HepG2 (cell line): Measurements from ENCODE around the gene CREBBP. TPM values are rescaled to one million over a fixed set of nuclear protein-coding genes. Genes with fewer than 3 reads are reported as not detected.

Experiments
- EEA1 ChIP-seq: sonication (generic); formaldehyde crosslinking; IDR thresholded peaks from 2 replicates; pipeline ENCODE4 v1.5.1; 2020; ENCODE audit warnings: mild to moderate bottlenecking, missing genetic modification reagents, borderline replicate concordance
- FOXO1 ChIP-seq: sonication (generic); formaldehyde crosslinking; IDR thresholded peaks from 2 replicates; pipeline ENCODE4 v1.4.0; 2020; ENCODE audit warnings: missing genetic modification reagents
- GABPA ChIP-seq, 2 experiments: IDR thresholded peaks; 2 replicates each; pipeline ENCODE4 v1.6.1; 2011 to 2016; ENCODE audit warnings: low read depth in 2 of 2, low read length in 1 of 2, missing biosample characterization in 1 of 2, missing genetic modification characterization in 1 of 2
- JUND ChIP-seq: sonication (generic); formaldehyde crosslinking; IDR thresholded peaks from 2 replicates; pipeline ENCODE4 v1.8.0; 2022; ENCODE audit warnings: mild to moderate bottlenecking, missing genetic modification reagents
- NAIF1 ChIP-seq: sonication (generic); formaldehyde crosslinking; IDR thresholded peaks from 2 replicates; pipeline ENCODE4 v1.5.0; 2020; ENCODE audit warnings: mild to moderate bottlenecking, missing genetic modification reagents, borderline replicate concordance
- ZBTB7A ChIP-seq: sonication (generic); formaldehyde crosslinking; IDR thresholded peaks from 2 replicates; pipeline ENCODE4 v1.8.0; 2022; ENCODE audit warnings: mild to moderate bottlenecking, missing genetic modification reagents
- ZNF138 ChIP-seq: sonication (generic); formaldehyde crosslinking; IDR thresholded peaks from 2 replicates; pipeline ENCODE4 v1.5.0; 2020; ENCODE audit warnings: mild to moderate bottlenecking, low read depth, missing genetic modification reagents
- ZNF160 ChIP-seq: sonication (generic); formaldehyde crosslinking; IDR thresholded peaks from 2 replicates; pipeline ENCODE4 v1.8.0; 2022; ENCODE audit warnings: mild to moderate bottlenecking, inconsistent platforms, missing genetic modification reagents
- ZNF510 ChIP-seq: sonication (generic); formaldehyde crosslinking; IDR thresholded peaks from 2 replicates; pipeline ENCODE4 v1.4.0; 2020; ENCODE audit warnings: low read depth, mild to moderate bottlenecking, missing genetic modification reagents
- ZNF749 ChIP-seq: sonication (generic); formaldehyde crosslinking; IDR thresholded peaks from 2 replicates; pipeline ENCODE4 v1.8.0; 2022; ENCODE audit warnings: mild to moderate bottlenecking, missing genetic modification reagents, moderate library complexity, borderline replicate concordance
- polyA plus RNA-seq, 8 experiments: library from polyadenylated mRNA; depleted of rRNA in 3 of 8; stranded (reverse) in 7 of 8; unstranded in 1 of 8; fragments of >200 nt; fragmentation: Illumina TruSeq in 4 of 8; extraction: Trizol in 4 of 8; gene quantifications; 2 replicates each; pipeline versions ENCODE4 v1.2.1 to v1.2.3, GENCODE V29; 2011 to 2016; ENCODE audit warnings: low read depth in 4 of 8, missing spikeins in 1 of 8, mixed read lengths in 1 of 8; ENCODE audit not compliant: insufficient read depth in 1 of 8
- total RNA-seq, 5 experiments: library from RNA; depleted of rRNA; stranded (reverse); fragments of >200 nt; fragmentation: Illumina TruSeq; extraction: Trizol; gene quantifications; 2 replicates each; pipeline ENCODE4 v1.2.3, GENCODE V29; 2016; ENCODE audit warnings: low read depth in 1 of 5
- TF ChIP-seq, protein P1 (sequence below): fragments of 450-650 bp; IDR thresholded peaks from 2 replicates; pipeline ENCODE4 v1.6.1; 2017; ENCODE audit warnings: mild to moderate bottlenecking
- TF ChIP-seq, protein P2 (sequence below): sonication (generic); formaldehyde crosslinking; IDR thresholded peaks from 2 replicates; pipeline ENCODE4 v1.4.0; 2020; ENCODE audit warnings: missing genetic modification reagents, borderline replicate concordance
- TF ChIP-seq, protein P3 (sequence below): sonication (generic); formaldehyde crosslinking; IDR thresholded peaks from 2 replicates; pipeline ENCODE4 v1.5.0; 2020; ENCODE audit warnings: mild to moderate bottlenecking, missing genetic modification reagents, moderate library complexity
- TF ChIP-seq, protein P4 (sequence below): sonication (generic); formaldehyde crosslinking; IDR thresholded peaks from 2 replicates; pipeline ENCODE4 v1.4.0; 2020; ENCODE audit warnings: low read depth, mild to moderate bottlenecking, missing genetic modification reagents

The CREBBP gene
- total and polyA plus RNA-seq, 2 of the 13 experiments (the other 11 are each of a cell fraction or from before 2014, with no cell fraction given), result 5.3 to 10.4 TPM

DNA sequence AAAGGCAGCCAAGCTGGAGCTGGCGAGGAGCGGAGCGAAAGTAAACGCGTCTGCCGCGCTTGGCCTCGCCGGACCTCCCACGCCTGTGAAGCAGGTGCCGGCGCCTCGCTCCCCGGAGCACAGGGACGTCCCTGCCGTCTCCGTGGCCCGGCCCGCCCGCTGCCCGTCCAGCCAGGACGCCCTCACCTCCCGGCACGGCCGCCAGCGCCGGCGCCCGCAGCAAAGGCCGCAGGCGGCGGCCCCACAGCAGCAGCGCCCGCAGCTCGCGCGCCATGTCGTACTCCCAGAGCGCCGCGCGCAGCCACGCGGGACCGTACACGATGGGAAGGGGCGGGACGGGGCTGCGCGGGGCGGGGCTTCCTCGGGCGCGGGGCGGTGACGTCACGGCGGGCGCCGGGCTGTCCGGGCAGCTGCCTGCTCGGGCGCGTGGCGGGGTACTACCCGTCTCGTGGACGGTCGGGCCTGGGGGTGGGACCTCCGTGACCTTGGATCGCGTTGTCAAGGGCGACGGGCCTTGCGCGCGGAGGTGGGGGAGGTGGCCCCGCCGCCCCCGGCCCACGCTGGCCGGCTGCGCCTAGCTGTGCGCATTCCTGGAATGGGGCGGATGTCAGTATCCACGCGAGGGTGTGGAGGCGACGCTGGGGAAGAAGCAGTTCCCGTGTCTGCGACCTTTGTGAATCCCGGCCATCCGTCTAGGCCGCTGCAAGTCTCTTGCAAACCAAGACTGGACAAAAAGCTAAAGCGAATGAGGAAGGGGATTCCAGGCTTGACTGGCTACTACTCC, 163.1 kb downstream of the CREBBP start, which contains the start of gene TRAP1 (continued):
- no peak for TF ChIP-seq EEA1 (CRISPR knock-in tag)
- TF ChIP-seq JUND, result no peak; the same call in 1 of the 2 replicates
- TF ChIP-seq, protein P1, sequence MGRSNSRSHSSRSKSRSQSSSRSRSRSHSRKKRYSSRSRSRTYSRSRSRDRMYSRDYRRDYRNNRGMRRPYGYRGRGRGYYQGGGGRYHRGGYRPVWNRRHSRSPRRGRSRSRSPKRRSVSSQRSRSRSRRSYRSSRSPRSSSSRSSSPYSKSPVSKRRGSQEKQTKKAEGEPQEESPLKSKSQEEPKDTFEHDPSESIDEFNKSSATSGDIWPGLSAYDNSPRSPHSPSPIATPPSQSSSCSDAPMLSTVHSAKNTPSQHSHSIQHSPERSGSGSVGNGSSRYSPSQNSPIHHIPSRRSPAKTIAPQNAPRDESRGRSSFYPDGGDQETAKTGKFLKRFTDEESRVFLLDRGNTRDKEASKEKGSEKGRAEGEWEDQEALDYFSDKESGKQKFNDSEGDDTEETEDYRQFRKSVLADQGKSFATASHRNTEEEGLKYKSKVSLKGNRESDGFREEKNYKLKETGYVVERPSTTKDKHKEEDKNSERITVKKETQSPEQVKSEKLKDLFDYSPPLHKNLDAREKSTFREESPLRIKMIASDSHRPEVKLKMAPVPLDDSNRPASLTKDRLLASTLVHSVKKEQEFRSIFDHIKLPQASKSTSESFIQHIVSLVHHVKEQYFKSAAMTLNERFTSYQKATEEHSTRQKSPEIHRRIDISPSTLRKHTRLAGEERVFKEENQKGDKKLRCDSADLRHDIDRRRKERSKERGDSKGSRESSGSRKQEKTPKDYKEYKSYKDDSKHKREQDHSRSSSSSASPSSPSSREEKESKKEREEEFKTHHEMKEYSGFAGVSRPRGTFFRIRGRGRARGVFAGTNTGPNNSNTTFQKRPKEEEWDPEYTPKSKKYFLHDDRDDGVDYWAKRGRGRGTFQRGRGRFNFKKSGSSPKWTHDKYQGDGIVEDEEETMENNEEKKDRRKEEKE, result no peak
- TF ChIP-seq, protein P2, sequence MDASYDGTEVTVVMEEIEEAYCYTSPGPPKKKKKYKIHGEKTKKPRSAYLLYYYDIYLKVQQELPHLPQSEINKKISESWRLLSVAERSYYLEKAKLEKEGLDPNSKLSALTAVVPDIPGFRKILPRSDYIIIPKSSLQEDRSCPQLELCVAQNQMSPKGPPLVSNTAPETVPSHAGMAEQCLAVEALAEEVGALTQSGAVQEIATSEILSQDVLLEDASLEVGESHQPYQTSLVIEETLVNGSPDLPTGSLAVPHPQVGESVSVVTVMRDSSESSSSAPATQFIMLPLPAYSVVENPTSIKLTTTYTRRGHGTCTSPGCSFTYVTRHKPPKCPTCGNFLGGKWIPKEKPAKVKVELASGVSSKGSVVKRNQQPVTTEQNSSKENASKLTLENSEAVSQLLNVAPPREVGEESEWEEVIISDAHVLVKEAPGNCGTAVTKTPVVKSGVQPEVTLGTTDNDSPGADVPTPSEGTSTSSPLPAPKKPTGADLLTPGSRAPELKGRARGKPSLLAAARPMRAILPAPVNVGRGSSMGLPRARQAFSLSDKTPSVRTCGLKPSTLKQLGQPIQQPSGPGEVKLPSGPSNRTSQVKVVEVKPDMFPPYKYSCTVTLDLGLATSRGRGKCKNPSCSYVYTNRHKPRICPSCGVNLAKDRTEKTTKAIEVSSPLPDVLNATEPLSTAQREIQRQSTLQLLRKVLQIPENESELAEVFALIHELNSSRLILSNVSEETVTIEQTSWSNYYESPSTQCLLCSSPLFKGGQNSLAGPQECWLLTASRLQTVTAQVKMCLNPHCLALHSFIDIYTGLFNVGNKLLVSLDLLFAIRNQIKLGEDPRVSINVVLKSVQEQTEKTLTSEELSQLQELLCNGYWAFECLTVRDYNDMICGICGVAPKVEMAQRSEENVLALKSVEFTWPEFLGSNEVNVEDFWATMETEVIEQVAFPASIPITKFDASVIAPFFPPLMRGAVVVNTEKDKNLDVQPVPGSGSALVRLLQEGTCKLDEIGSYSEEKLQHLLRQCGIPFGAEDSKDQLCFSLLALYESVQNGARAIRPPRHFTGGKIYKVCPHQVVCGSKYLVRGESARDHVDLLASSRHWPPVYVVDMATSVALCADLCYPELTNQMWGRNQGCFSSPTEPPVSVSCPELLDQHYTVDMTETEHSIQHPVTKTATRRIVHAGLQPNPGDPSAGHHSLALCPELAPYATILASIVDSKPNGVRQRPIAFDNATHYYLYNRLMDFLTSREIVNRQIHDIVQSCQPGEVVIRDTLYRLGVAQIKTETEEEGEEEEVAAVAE, result no peak
- peak; percentile 51; the same call in 1 of the 2 replicates for TF ChIP-seq ZBTB7A (CRISPR knock-in tag)
- no peak for TF ChIP-seq ZNF510 (CRISPR knock-in tag)
- TF ChIP-seq, protein P3, sequence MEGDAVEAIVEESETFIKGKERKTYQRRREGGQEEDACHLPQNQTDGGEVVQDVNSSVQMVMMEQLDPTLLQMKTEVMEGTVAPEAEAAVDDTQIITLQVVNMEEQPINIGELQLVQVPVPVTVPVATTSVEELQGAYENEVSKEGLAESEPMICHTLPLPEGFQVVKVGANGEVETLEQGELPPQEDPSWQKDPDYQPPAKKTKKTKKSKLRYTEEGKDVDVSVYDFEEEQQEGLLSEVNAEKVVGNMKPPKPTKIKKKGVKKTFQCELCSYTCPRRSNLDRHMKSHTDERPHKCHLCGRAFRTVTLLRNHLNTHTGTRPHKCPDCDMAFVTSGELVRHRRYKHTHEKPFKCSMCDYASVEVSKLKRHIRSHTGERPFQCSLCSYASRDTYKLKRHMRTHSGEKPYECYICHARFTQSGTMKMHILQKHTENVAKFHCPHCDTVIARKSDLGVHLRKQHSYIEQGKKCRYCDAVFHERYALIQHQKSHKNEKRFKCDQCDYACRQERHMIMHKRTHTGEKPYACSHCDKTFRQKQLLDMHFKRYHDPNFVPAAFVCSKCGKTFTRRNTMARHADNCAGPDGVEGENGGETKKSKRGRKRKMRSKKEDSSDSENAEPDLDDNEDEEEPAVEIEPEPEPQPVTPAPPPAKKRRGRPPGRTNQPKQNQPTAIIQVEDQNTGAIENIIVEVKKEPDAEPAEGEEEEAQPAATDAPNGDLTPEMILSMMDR (CRISPR knock-in tag), result peak; percentile 8; the same call in 1 of the 2 replicates
- TF ChIP-seq ZNF749 (CRISPR knock-in tag), result peak; percentile 80; the same call in 1 of the 2 replicates
- TF ChIP-seq ZNF160, result no peak
- TF ChIP-seq ZNF138 (CRISPR knock-in tag), result no peak; the same call in 1 of the 2 replicates
- TF ChIP-seq GABPA (IDR thresholded peaks at IDR 0.05; ENCODE audit: low read depth, low read length), result no peak
- no peak for TF ChIP-seq GABPA (CRISPR knock-in tag; IDR thresholded peaks at IDR 0.05; ENCODE audit: low read depth)
- 0 out of 2 replicates have a peak, but pooled peaks have one; percentile 2 for TF ChIP-seq NAIF1
- peak; percentile 26 for TF ChIP-seq FOXO1 (CRISPR knock-in tag)
- TF ChIP-seq, protein P4, sequence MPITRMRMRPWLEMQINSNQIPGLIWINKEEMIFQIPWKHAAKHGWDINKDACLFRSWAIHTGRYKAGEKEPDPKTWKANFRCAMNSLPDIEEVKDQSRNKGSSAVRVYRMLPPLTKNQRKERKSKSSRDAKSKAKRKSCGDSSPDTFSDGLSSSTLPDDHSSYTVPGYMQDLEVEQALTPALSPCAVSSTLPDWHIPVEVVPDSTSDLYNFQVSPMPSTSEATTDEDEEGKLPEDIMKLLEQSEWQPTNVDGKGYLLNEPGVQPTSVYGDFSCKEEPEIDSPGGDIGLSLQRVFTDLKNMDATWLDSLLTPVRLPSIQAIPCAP (CRISPR knock-in tag), result no peak
